SK-N-SH treated with all-trans-retinoic acid at 6 μM for 48 hours (cell line): ENCODE results near the gene EAF1.

Source experiments
- CSDC2 ChIP-seq: fragments of 250-450 bp; sonication (Bioruptor Pico); IDR thresholded peaks from 2 replicates; pipeline ENCODE4 v1.5.0; 2020; ENCODE audit warnings: mild to moderate bottlenecking, moderate library complexity
- ESRRG ChIP-seq: fragments of 250-450 bp; sonication (Bioruptor Pico); IDR thresholded peaks from 2 replicates; pipeline ENCODE4 v1.6.1; 2021; ENCODE audit warnings: mild to moderate bottlenecking
- GLIS3 ChIP-seq: fragments of 250-450 bp; sonication (Bioruptor Pico); IDR thresholded peaks from 2 replicates; pipeline ENCODE4 v1.5.0; 2020; ENCODE audit warnings: mild to moderate bottlenecking, moderate library complexity
- PPARA ChIP-seq: fragments of 250-450 bp; sonication (Bioruptor Pico); IDR thresholded peaks from 2 replicates; pipeline ENCODE4 v1.5.0; 2020; ENCODE audit warnings: mild to moderate bottlenecking, borderline replicate concordance
- RARB ChIP-seq: fragments of 250-450 bp; sonication (Bioruptor Pico); IDR thresholded peaks from 2 replicates; pipeline ENCODE4 v1.8.0; 2021; ENCODE audit warnings: mild to moderate bottlenecking, moderate library complexity
- TOX ChIP-seq: fragments of 250-450 bp; sonication (Bioruptor Pico); IDR thresholded peaks from 2 replicates; pipeline ENCODE4 v1.8.0; 2021; ENCODE audit warnings: mild to moderate bottlenecking, moderate library complexity, borderline replicate concordance
- ZFP30 ChIP-seq: fragments of 450-650 bp; formaldehyde crosslinking; IDR thresholded peaks from 2 replicates; pipeline ENCODE4 v1.5.0; 2022; ENCODE audit warnings: mild to moderate bottlenecking, moderate library complexity
- ZNF70 ChIP-seq: fragments of 450-650 bp; formaldehyde crosslinking; IDR thresholded peaks from 2 replicates; pipeline ENCODE4 v1.5.0; 2020; ENCODE audit warnings: mild to moderate bottlenecking, moderate library complexity
- TF ChIP-seq, protein P1 (sequence below): fragments of 250-450 bp; sonication (Bioruptor Pico); IDR thresholded peaks from 2 replicates; pipeline ENCODE4 v1.5.1; 2020; ENCODE audit warnings: low read depth, mild to moderate bottlenecking, moderate library complexity
- TF ChIP-seq, protein P2 (sequence below): fragments of 250-450 bp; sonication (Bioruptor Pico); IDR thresholded peaks from 2 replicates; pipeline ENCODE4 v1.5.1; 2021; ENCODE audit warnings: mild to moderate bottlenecking, moderate library complexity
- TF ChIP-seq, protein P3 (sequence below): fragments of 250-450 bp; sonication (Bioruptor Pico); IDR thresholded peaks from 2 replicates; pipeline ENCODE4 v1.5.0; 2020; ENCODE audit warnings: mild to moderate bottlenecking, moderate library complexity

- no peak for TF ChIP-seq ESRRG (CRISPR knock-in tag)
- no peak for TF ChIP-seq ZNF70 (CRISPR knock-in tag)
- no peak for TF ChIP-seq PPARA (CRISPR knock-in tag)
- TF ChIP-seq, protein P1, sequence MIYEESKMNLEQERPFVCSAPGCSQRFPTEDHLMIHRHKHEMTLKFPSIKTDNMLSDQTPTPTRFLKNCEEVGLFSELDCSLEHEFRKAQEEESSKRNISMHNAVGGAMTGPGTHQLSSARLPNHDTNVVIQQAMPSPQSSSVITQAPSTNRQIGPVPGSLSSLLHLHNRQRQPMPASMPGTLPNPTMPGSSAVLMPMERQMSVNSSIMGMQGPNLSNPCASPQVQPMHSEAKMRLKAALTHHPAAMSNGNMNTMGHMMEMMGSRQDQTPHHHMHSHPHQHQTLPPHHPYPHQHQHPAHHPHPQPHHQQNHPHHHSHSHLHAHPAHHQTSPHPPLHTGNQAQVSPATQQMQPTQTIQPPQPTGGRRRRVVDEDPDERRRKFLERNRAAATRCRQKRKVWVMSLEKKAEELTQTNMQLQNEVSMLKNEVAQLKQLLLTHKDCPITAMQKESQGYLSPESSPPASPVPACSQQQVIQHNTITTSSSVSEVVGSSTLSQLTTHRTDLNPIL = no peak
- no peak for TF ChIP-seq ZFP30 (CRISPR knock-in tag)
- TF ChIP-seq, protein P2, sequence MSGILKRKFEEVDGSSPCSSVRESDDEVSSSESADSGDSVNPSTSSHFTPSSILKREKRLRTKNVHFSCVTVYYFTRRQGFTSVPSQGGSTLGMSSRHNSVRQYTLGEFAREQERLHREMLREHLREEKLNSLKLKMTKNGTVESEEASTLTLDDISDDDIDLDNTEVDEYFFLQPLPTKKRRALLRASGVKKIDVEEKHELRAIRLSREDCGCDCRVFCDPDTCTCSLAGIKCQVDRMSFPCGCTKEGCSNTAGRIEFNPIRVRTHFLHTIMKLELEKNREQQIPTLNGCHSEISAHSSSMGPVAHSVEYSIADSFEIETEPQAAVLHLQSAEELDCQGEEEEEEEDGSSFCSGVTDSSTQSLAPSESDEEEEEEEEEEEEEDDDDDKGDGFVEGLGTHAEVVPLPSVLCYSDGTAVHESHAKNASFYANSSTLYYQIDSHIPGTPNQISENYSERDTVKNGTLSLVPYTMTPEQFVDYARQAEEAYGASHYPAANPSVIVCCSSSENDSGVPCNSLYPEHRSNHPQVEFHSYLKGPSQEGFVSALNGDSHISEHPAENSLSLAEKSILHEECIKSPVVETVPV (CRISPR knock-in tag) = no peak
- no peak for TF ChIP-seq CSDC2 (CRISPR knock-in tag)
- no peak for TF ChIP-seq GLIS3 (CRISPR knock-in tag)
- TF ChIP-seq, protein P3, sequence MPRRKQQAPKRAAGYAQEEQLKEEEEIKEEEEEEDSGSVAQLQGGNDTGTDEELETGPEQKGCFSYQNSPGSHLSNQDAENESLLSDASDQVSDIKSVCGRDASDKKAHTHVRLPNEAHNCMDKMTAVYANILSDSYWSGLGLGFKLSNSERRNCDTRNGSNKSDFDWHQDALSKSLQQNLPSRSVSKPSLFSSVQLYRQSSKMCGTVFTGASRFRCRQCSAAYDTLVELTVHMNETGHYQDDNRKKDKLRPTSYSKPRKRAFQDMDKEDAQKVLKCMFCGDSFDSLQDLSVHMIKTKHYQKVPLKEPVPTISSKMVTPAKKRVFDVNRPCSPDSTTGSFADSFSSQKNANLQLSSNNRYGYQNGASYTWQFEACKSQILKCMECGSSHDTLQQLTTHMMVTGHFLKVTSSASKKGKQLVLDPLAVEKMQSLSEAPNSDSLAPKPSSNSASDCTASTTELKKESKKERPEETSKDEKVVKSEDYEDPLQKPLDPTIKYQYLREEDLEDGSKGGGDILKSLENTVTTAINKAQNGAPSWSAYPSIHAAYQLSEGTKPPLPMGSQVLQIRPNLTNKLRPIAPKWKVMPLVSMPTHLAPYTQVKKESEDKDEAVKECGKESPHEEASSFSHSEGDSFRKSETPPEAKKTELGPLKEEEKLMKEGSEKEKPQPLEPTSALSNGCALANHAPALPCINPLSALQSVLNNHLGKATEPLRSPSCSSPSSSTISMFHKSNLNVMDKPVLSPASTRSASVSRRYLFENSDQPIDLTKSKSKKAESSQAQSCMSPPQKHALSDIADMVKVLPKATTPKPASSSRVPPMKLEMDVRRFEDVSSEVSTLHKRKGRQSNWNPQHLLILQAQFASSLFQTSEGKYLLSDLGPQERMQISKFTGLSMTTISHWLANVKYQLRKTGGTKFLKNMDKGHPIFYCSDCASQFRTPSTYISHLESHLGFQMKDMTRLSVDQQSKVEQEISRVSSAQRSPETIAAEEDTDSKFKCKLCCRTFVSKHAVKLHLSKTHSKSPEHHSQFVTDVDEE = no peak
- TF ChIP-seq RARB = no peak
- no peak for TF ChIP-seq TOX (CRISPR knock-in tag)
These were observed 13.5 kb downstream of the EAF1 start for GRCh38 chr3:15440891-15441290.
